Activated T-helper 1 cell treated with anti-CD3 and anti-CD28 coated beads, Interleukin-12 subunit alpha, Interleukin-12 subunit beta, Interleukin-2, Interleukin-4 antibody, amounts not matched to agents 30 ng/mL and 10 ng/mL and 1 ng/mL, durations not matched to agents 14 hours and 24 hours and 36 hours (primary cell): ENCODE measurements around the gene KRI1. TPM values are rescaled to one million over a fixed set of nuclear protein-coding genes. Genes with fewer than 3 reads are reported as not detected.

Source experiments
- total RNA-seq: library from RNA; stranded (reverse); gene quantifications from 2 replicates; pipeline ENCODE4 v1.2.3, GENCODE V29; 2022

The KRI1 gene
- total RNA-seq, 1 donor from 2014 or later, result 91.1 TPM

Other genes starting within 250 kb of the KRI1 start
- gene FDX2, start 250.0 kb downstream of the KRI1 start, total RNA-seq, result 21.6 and 24.4 TPM in 2 replicates
- 92.5 and 92.8 TPM in 2 replicates for gene RAVER1, start 232.5 kb downstream of the KRI1 start, total RNA-seq
- 107 and 114 TPM in 2 replicates for gene ICAM3, start 226.4 kb downstream of the KRI1 start, total RNA-seq
- gene TYK2, start 185.4 kb downstream of the KRI1 start, total RNA-seq, result 268 and 271 TPM in 2 replicates
- 320 and 326 TPM in 2 replicates for gene CDC37, start 162.5 kb downstream of the KRI1 start, total RNA-seq
- 67.7 and 71.1 TPM in 2 replicates for gene PDE4A, start 145.5 kb downstream of the KRI1 start, total RNA-seq
- gene KEAP1, start 62.7 kb downstream of the KRI1 start, total RNA-seq, result 81.6 and 94.2 TPM in 2 replicates
- not detected in 2 replicates for gene S1PR5, start 48.6 kb downstream of the KRI1 start, total RNA-seq
- 37.3 and 40.7 TPM in 2 replicates for gene ATG4D, start 22.1 kb downstream of the KRI1 start, total RNA-seq
- 40.1 and 42.1 TPM in 2 replicates for gene CDKN2D, start 3.0 kb upstream of the KRI1 start, total RNA-seq
- not detected in 2 replicates for gene AP1M2, start 21.3 kb upstream of the KRI1 start, total RNA-seq
- 92.9 and 94.4 TPM in 2 replicates for gene SLC44A2, start 59.5 kb upstream of the KRI1 start, total RNA-seq
- gene ILF3, start 88.3 kb upstream of the KRI1 start, total RNA-seq, result 536 and 558 TPM in 2 replicates
- gene QTRT1, start 135.4 kb upstream of the KRI1 start, total RNA-seq, result 93.7 and 101 TPM in 2 replicates
- 236 and 240 TPM in 2 replicates for gene DNM2, start 152.1 kb upstream of the KRI1 start, total RNA-seq